Mononuclear cell (primary cell): Measurements from ENCODE around the gene AKAP6. TPM values are rescaled to one million over a fixed set of nuclear protein-coding genes. Genes with fewer than 3 reads are reported as not detected.
"Not testable (repeated sequence)": the region's sequence is repeated elsewhere in the genome, so short reads cannot be mapped to it uniquely, and the experiment has no call there.

Experiments
- H3K27me3 ChIP-seq: 2 replicates; pipeline ENCODE4 v1.6.0; 2011; ENCODE audit warnings: low read length, control low read depth; ENCODE audit not compliant: insufficient read depth
- H3K4me1 ChIP-seq: 2 replicates; pipeline ENCODE4 v1.5.1; 2011; ENCODE audit warnings: mild to moderate bottlenecking, low read length, control low read depth; ENCODE audit not compliant: insufficient read depth
- H3K4me3 ChIP-seq: 2 replicates; pipeline ENCODE4 v1.5.1; 2011; ENCODE audit warnings: mild to moderate bottlenecking, low read length, moderate library complexity
- H3K9me3 ChIP-seq: 2 replicates; pipeline ENCODE4 v1.5.1; 2011; ENCODE audit warnings: low read depth, mild to moderate bottlenecking, control low read depth, low read length
- total RNA-seq: library from RNA; depleted of rRNA; stranded (reverse); fragments of >200 nt; gene quantifications from one replicate; pipeline ENCODE4 v1.2.3, GENCODE V29; 2012

AKAP6 gene
- total RNA-seq, 1 donor, result 5.6 TPM

- H3K4me3 ChIP-seq, result no peak overlapping the region
- no peaks in the 10 kb centered on the region for H3K4me1 ChIP-seq
- no peaks in the 10 kb centered on the region for H3K27me3 ChIP-seq
- H3K9me3 ChIP-seq, result no peaks in the 10 kb centered on the region
Measured at GRCh38 chr14:32450919-32451675, 122.0 kb downstream of the AKAP6 start.

- Histone ChIP-seq H3K4me3 (no peak overlapping the region), H3K27me3 (peaks cover 3% of the 10 kb centered on the region), H3K4me1 (no peaks in the 10 kb centered on the region), H3K9me3 (no peaks in the 10 kb centered on the region)
Measured at GRCh38 chr14:32453857-32454810, 125.0 kb downstream of the AKAP6 start.

- Histone ChIP-seq H3K9me3 (no peaks in the 10 kb centered on the region), H3K4me3 (no peak overlapping the region), H3K4me1 (no peaks in the 10 kb centered on the region), H3K27me3 (peaks cover 7% of the 10 kb centered on the region)
Measured at GRCh38 chr14:32457213-32457920, 128.3 kb downstream of the AKAP6 start.

- Histone ChIP-seq H3K4me1 (no peaks in the 10 kb centered on the region), H3K4me3 (no peak overlapping the region), H3K27me3 (peaks cover 7% of the 10 kb centered on the region), H3K9me3 (no peaks in the 10 kb centered on the region)
Measured at GRCh38 chr14:32458720-32459119, 129.6 kb downstream of the AKAP6 start.

GRCh38 chr14:32460267-32460666 is 131.2 kb downstream of the AKAP6 start:
- no peaks in the 10 kb centered on the region for H3K4me1 ChIP-seq
- no peaks in the 10 kb centered on the region for H3K9me3 ChIP-seq
- H3K27me3 ChIP-seq, result peaks cover 7% of the 10 kb centered on the region
- no peak overlapping the region for H3K4me3 ChIP-seq

GRCh38 chr14:32462553-32462952 is 133.5 kb downstream of the AKAP6 start:
- H3K27me3 ChIP-seq, H3K4me3 ChIP-seq, H3K9me3 ChIP-seq, H3K4me1 ChIP-seq: not testable (repeated sequence)

- Histone ChIP-seq H3K27me3 (no peaks in the 10 kb centered on the region), H3K9me3 (no peaks in the 10 kb centered on the region), H3K4me1 (no peaks in the 10 kb centered on the region), H3K4me3 (no peak overlapping the region)
Measured at GRCh38 chr14:32468955-32469354, 139.9 kb downstream of the AKAP6 start.

GRCh38 chr14:32469388-32470160 is 140.5 kb downstream of the AKAP6 start:
- no peaks in the 10 kb centered on the region for H3K4me1 ChIP-seq
- no peaks in the 10 kb centered on the region for H3K27me3 ChIP-seq
- H3K4me3 ChIP-seq, result no peak overlapping the region
- no peaks in the 10 kb centered on the region for H3K9me3 ChIP-seq

- Histone ChIP-seq H3K4me1 (no peaks in the 10 kb centered on the region), H3K9me3 (no peaks in the 10 kb centered on the region), H3K27me3 (no peaks in the 10 kb centered on the region), H3K4me3 (no peak overlapping the region)
Measured at GRCh38 chr14:32470161-32470715, 141.1 kb downstream of the AKAP6 start.

GRCh38 chr14:32471181-32471580 is 142.1 kb downstream of the AKAP6 start:
- Histone ChIP-seq H3K4me1 (no peaks in the 10 kb centered on the region), H3K4me3 (no peak overlapping the region), H3K9me3 (no peaks in the 10 kb centered on the region), H3K27me3 (no peaks in the 10 kb centered on the region)

GRCh38 chr14:32472076-32472475 is 143.0 kb downstream of the AKAP6 start:
- Histone ChIP-seq H3K9me3 (no peaks in the 10 kb centered on the region), H3K4me3 (no peak overlapping the region), H3K27me3 (no peaks in the 10 kb centered on the region), H3K4me1 (no peaks in the 10 kb centered on the region)

GRCh38 chr14:32472512-32473463 is 143.7 kb downstream of the AKAP6 start:
- no peaks in the 10 kb centered on the region for H3K9me3 ChIP-seq
- H3K4me1 ChIP-seq, result no peaks in the 10 kb centered on the region
- no peaks in the 10 kb centered on the region for H3K27me3 ChIP-seq
- no peak overlapping the region for H3K4me3 ChIP-seq

GRCh38 chr14:32473464-32473855 is 144.4 kb downstream of the AKAP6 start:
- no peaks in the 10 kb centered on the region for H3K9me3 ChIP-seq
- no peaks in the 10 kb centered on the region for H3K4me1 ChIP-seq
- no peak overlapping the region for H3K4me3 ChIP-seq
- no peaks in the 10 kb centered on the region for H3K27me3 ChIP-seq
